Osteocyte (in vitro differentiated cells): ENCODE measurements around the gene TRIM47. TPM values are rescaled to one million over a fixed set of nuclear protein-coding genes. Genes with fewer than 3 reads are reported as not detected.

ENCODE experiments used
- DNase-seq: peaks from one replicate; pipeline ENCODE4 v3.0.0; 2021; ENCODE audit warnings: mixed read lengths; ENCODE audit not compliant: unreplicated experiment; ENCODE audit errors: extremely low spot score
- H3K27ac Mint-ChIP-seq: one replicate; pipeline ENCODE4 v1.8.0; 2021; ENCODE audit warnings: mild to moderate bottlenecking, mixed read lengths; ENCODE audit not compliant: unreplicated experiment
- H3K27me3 Mint-ChIP-seq: one replicate; pipeline ENCODE4 v1.8.0; 2021; ENCODE audit warnings: mixed read lengths; ENCODE audit not compliant: unreplicated experiment
- H3K36me3 Mint-ChIP-seq: one replicate; pipeline ENCODE4 v1.8.0; 2021; ENCODE audit warnings: mixed read lengths; ENCODE audit not compliant: unreplicated experiment
- H3K4me1 Mint-ChIP-seq: one replicate; pipeline ENCODE4 v1.8.0; 2021; ENCODE audit warnings: mixed read lengths; ENCODE audit not compliant: unreplicated experiment
- H3K4me3 Mint-ChIP-seq: one replicate; pipeline ENCODE4 v1.8.0; 2021; ENCODE audit warnings: mild to moderate bottlenecking, moderate library complexity, mixed read lengths; ENCODE audit not compliant: unreplicated experiment
- H3K9me3 Mint-ChIP-seq: one replicate; pipeline ENCODE4 v1.8.0; 2021; ENCODE audit warnings: mixed read lengths; ENCODE audit not compliant: unreplicated experiment
- total RNA-seq: library from RNA; stranded (reverse); gene quantifications from 2 replicates; pipeline ENCODE4 v1.2.1, GENCODE V29; 2021
- TF ChIP-seq, protein P1 (sequence below): fragments of 200-600 bp; sonication (generic); IDR thresholded peaks from 2 replicates; pipeline ENCODE4 v1.5.0; 2021; ENCODE audit warnings: antibody characterized with exemption, mild to moderate bottlenecking, moderate library complexity

TRIM47 gene
- total RNA-seq, 1 donor from 2014 or later, result 33.3 TPM

DNA sequence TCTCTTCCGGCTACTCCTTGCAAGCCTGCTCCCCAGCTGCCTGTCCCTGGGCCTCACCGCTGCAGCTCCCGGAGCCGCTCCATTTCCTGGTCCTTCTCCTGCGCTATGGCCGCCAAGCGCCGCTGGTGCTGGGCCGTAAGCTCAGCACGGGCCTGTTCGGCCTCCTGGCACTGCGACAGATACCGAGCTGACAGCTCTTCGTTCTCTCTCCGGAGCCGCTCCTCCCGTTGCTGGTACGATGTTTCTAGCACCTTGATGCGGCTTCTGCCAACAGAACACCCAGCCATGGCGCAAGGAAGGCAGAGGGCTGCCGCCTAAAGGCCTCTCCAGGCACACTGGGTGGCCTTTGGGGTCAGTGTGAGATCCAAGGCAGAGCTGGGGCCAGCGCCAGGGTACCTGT, 41.2 kb upstream of the TRIM47 start:
- peaks cover 9% of the 10 kb centered on the region for H3K36me3 Mint-ChIP-seq
- H3K27me3 Mint-ChIP-seq, result no peaks in the 10 kb centered on the region
- H3K9me3 Mint-ChIP-seq, result no peaks in the 10 kb centered on the region
- H3K4me1 Mint-ChIP-seq, result no peaks in the 10 kb centered on the region
- TF ChIP-seq, protein P1, sequence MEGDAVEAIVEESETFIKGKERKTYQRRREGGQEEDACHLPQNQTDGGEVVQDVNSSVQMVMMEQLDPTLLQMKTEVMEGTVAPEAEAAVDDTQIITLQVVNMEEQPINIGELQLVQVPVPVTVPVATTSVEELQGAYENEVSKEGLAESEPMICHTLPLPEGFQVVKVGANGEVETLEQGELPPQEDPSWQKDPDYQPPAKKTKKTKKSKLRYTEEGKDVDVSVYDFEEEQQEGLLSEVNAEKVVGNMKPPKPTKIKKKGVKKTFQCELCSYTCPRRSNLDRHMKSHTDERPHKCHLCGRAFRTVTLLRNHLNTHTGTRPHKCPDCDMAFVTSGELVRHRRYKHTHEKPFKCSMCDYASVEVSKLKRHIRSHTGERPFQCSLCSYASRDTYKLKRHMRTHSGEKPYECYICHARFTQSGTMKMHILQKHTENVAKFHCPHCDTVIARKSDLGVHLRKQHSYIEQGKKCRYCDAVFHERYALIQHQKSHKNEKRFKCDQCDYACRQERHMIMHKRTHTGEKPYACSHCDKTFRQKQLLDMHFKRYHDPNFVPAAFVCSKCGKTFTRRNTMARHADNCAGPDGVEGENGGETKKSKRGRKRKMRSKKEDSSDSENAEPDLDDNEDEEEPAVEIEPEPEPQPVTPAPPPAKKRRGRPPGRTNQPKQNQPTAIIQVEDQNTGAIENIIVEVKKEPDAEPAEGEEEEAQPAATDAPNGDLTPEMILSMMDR, result no peak
- DNase-seq, result no peak
- no peak overlapping the region for H3K4me3 Mint-ChIP-seq
- no peak overlapping the region for H3K27ac Mint-ChIP-seq

DNA sequence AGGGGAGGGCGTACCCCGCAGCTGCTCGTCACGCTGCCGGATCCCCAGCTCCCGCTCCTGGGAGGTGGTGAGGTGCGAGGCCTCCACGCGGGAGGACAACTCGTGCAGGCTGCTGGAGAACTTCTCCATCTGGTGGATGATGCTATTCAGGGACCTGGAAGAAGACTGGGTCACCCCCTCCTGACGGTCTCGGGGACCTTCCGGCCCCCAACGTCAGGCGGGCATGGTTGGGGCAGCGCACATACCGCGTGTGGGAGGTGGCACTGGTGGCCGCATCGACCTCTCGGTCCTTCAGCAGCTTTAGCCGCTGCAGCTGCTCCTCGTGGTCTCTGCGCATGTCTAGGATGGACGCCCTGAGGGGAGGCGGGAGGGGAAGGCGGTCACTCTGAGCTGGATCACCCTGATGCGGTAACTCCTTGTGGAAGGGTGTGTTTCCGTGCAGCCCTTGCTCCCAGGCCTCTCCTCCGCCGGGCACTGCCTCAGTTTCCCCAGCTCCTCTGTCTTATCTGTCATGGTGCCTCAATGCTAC, 39.6 kb upstream of the TRIM47 start:
- Mint-ChIP-seq H3K4me1 (no peaks in the 10 kb centered on the region), H3K27me3 (no peaks in the 10 kb centered on the region), H3K9me3 (no peaks in the 10 kb centered on the region), H3K4me3 (no peak overlapping the region), H3K27ac (no peak overlapping the region), H3K36me3 (peaks cover 9% of the 10 kb centered on the region)
- no peak for DNase-seq
- TF ChIP-seq, protein P1, result no peak

DNA sequence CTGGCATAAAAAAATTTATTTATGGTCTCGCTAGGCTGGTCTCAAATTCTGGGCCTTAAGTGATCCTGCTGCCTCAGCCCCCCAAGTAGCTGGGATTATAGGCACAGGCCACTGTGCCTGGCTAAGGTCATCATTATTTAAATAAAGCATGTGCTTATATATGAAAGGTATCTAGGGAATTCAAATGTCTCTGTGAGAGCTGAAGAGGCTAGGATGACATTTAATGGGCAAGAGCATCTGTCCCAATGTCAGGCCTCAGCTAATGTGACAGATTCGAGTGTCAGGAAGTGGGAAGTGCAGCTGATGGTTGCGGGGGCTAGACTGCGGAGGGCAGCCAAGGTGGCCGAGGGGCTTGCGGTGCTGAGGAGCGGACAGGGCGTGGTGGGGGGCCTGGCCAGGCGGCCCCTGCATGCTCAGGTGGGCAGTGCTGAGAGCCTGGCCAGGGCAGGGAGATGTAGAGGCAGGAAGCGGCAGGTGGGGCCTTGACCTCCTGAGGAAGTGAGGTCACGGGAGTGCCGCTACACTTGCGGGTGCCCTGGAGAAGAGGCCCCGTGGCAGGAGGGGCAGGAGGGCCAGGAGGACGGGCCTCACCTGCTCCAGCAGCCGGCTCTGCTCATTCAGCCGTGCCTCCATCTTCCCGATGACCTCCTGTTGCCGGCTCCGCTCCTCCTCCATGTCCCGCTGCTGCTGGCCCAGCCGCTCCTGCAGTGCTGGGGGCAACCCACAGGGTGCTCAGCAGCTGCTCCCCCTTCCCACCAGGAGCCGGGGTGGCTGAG, 38.9 kb upstream of the TRIM47 start:
- no peak overlapping the region for H3K27ac Mint-ChIP-seq
- TF ChIP-seq, protein P1, result no peak
- no peak for DNase-seq
- no peaks in the 10 kb centered on the region for H3K4me1 Mint-ChIP-seq
- H3K27me3 Mint-ChIP-seq, result no peaks in the 10 kb centered on the region
- H3K36me3 Mint-ChIP-seq, result peaks cover 6% of the 10 kb centered on the region
- H3K9me3 Mint-ChIP-seq, result no peaks in the 10 kb centered on the region
- no peak overlapping the region for H3K4me3 Mint-ChIP-seq

DNA sequence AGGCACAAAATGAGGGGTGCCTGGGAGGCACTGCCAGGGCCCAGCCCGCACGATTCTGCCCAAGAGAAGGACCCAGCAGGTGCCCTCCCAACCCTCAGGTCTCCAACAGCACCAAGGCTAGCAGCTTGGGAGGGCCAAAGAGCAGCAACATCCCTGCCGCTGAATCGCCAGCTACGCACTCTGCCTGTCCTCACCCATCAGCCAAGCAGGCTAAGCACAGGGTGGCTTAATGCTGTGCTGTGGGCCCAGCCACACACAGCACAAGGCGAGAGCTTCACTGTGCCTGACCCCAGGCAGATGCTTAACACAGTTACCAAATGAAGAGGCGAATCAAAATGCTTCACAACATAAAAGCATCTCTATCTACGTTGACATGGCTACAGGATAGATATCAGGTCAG, 36.9 kb upstream of the TRIM47 start:
- no peak overlapping the region for H3K4me3 Mint-ChIP-seq
- no peaks in the 10 kb centered on the region for H3K27me3 Mint-ChIP-seq
- TF ChIP-seq, protein P1, result no peak
- H3K4me1 Mint-ChIP-seq, result no peaks in the 10 kb centered on the region
- no peak for DNase-seq
- peaks cover 3% of the 10 kb centered on the region for H3K36me3 Mint-ChIP-seq
- no peak overlapping the region for H3K27ac Mint-ChIP-seq
- H3K9me3 Mint-ChIP-seq, result no peaks in the 10 kb centered on the region

DNA sequence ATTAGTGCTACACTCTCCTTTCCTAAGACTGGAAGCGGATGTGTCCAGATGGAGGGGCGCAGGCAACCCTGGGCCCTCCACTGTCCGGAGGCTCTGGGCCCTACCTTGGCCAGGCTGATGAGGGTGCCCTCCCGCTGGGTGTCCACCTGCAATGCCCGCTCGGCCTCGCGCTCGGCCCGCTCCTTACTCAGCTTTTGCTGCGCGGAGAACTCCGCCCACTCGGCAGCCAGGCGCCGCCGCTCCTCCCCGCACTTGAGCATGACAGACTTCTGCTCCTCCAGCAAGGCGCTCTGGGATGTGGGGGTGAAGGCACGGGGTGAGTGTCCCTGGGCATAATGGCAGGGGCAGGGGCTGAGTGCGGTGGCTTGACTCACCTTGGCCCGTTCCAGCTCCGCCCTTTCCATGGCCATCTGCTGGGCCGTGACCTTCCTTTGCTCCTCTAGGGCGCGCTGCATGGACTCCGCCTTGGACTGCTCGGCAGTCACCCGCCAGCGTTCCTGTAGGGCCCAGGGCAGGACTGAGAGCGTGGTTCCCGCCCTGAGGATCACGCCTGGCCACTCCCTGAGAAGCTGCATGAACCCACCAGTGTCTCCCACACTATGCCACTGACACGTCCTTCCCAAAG, 36.4 kb upstream of the TRIM47 start:
- peaks cover 3% of the 10 kb centered on the region for H3K36me3 Mint-ChIP-seq
- H3K4me1 Mint-ChIP-seq, result peaks cover 1% of the 10 kb centered on the region
- no peaks in the 10 kb centered on the region for H3K27me3 Mint-ChIP-seq
- TF ChIP-seq, protein P1, result no peak
- no peak for DNase-seq
- no peaks in the 10 kb centered on the region for H3K9me3 Mint-ChIP-seq
- H3K4me3 Mint-ChIP-seq, result no peak overlapping the region
- H3K27ac Mint-ChIP-seq, result no peak overlapping the region
